Tibial nerve (tissue), 4 donors: Measurements from ENCODE around the gene NPFFR2. TPM values are rescaled to one million over a fixed set of nuclear protein-coding genes. Genes with fewer than 3 reads are reported as not detected.

ENCODE experiments used
- DNase-seq, 2 donors: peaks; one replicate each; pipeline ENCODE4 v3.0.0-alpha.2; 2019; ENCODE audit warnings: low spot score in 2 of 2
- H3K27ac ChIP-seq, 4 donors: fragments of 200-600 bp; sonication (generic) in 3 of 4; one replicate each; pipeline ENCODE4 v1.5.1; 2017 to 2019; ENCODE audit warnings: mild to moderate bottlenecking in 1 of 4
- H3K27me3 ChIP-seq, 2 donors: fragments of 200-600 bp; sonication (generic) in 1 of 2; one replicate each; pipeline versions ENCODE4 v1.5.1 to v1.6.0; 2017 to 2019
- H3K36me3 ChIP-seq, 3 donors: fragments of 200-600 bp; sonication (generic); one replicate each; pipeline ENCODE4 v1.5.1; 2018 to 2019
- H3K4me1 ChIP-seq, 4 donors: fragments of 200-600 bp; sonication (generic) in 3 of 4; one replicate each; pipeline ENCODE4 v1.5.1; 2017 to 2019
- H3K4me3 ChIP-seq, 4 donors: fragments of 200-600 bp; sonication (generic) in 3 of 4; one replicate each; pipeline ENCODE4 v1.5.1; 2017 to 2019; ENCODE audit warnings: mild to moderate bottlenecking in 1 of 4, moderate library complexity in 1 of 4
- H3K9me3 ChIP-seq, 4 donors: fragments of 200-600 bp; sonication (generic) in 3 of 4; one replicate each; pipeline ENCODE4 v1.5.1; 2017 to 2019
- CTCF ChIP-seq, 5 experiments: fragments of 200-600 bp in 3 of 5; fragments of 450-650 bp in 2 of 5; sonication (generic) in 3 of 5; IDR thresholded peaks; one replicate each; pipeline ENCODE4 v1.5.1; 2016 to 2019; ENCODE audit warnings: antibody characterized with exemption in 5 of 5, mild to moderate bottlenecking in 3 of 5, moderate library complexity in 2 of 5
- EP300 ChIP-seq, 2 donors: sonication (generic); formaldehyde crosslinking; IDR thresholded peaks; one replicate each; pipeline ENCODE4 v1.6.1; 2017; ENCODE audit warnings: antibody characterized with exemption in 2 of 2, mild to moderate bottlenecking in 1 of 2
- POLR2A ChIP-seq, 2 donors: fragments of 450-650 bp; IDR thresholded peaks; one replicate each; pipeline ENCODE4 v1.6.1; 2017; ENCODE audit warnings: antibody characterized with exemption in 2 of 2, mild to moderate bottlenecking in 2 of 2, moderate library complexity in 2 of 2
- WGBS, 2 donors: methylation state at CpG; one replicate each; pipeline ENCODE4 v1.1.5; 2018; 5-methylcytosine and 5-hydroxymethylcytosine counted together
- total RNA-seq, 4 donors: library from RNA; depleted of rRNA; stranded (reverse); fragments of >200 nt; gene quantifications; one replicate each; pipeline ENCODE4 v1.1.0, GENCODE V29; 2016

The NPFFR2 gene
- total RNA-seq, 4 donors from 2014 or later = not detected

GRCh38 chr4:72011906-72012305 is 19.9 kb upstream of the NPFFR2 start:
- no peaks in the 10 kb centered on the region for H3K27me3 ChIP-seq
- H3K4me1 ChIP-seq = no peaks in the 10 kb centered on the region
- H3K4me3 ChIP-seq = no peak overlapping the region
- no peaks in the 10 kb centered on the region for H3K9me3 ChIP-seq
- H3K36me3 ChIP-seq = no peaks in the 10 kb centered on the region
- TF ChIP-seq EP300 (IDR thresholded peaks at IDR 0.05) (no peak), CTCF (IDR thresholded peaks at IDR 0.05) (no peak), POLR2A (IDR thresholded peaks at IDR 0.05) (no peak)
- H3K27ac ChIP-seq = no peak overlapping the region
- no peak for DNase-seq

- Histone ChIP-seq H3K4me1 (no peaks in the 10 kb centered on the region), H3K4me3 (no peak overlapping the region), H3K36me3 (no peaks in the 10 kb centered on the region), H3K27me3 (no peaks in the 10 kb centered on the region), H3K27ac (no peak overlapping the region), H3K9me3 (no peaks in the 10 kb centered on the region)
- WGBS, 2 donors = 60 to 73% methylated on average over 3 of the region's 3 CpGs
- DNase-seq = no peak
- TF ChIP-seq CTCF (IDR thresholded peaks at IDR 0.05) = no peak
- TF ChIP-seq EP300 (IDR thresholded peaks at IDR 0.05) = no peak
- no peak for TF ChIP-seq POLR2A (IDR thresholded peaks at IDR 0.05)
Observed at GRCh38 chr4:72016011-72016410, 15.8 kb upstream of the NPFFR2 start.

- 72 to 74% methylated on average over 3 of the region's 3 CpGs for WGBS, 2 donors
Observed at GRCh38 chr4:72019688-72020087, 12.1 kb upstream of the NPFFR2 start.

GRCh38 chr4:72022553-72022952 is 9.2 kb upstream of the NPFFR2 start:
- WGBS, 2 donors = 89 to 98% methylated on average over 1 of the region's 1 CpG
- no peaks in the 10 kb centered on the region for H3K4me1 ChIP-seq
- no peaks in the 10 kb centered on the region for H3K36me3 ChIP-seq
- H3K27me3 ChIP-seq = no peaks in the 10 kb centered on the region
- no peak overlapping the region for H3K4me3 ChIP-seq
- H3K9me3 ChIP-seq = no peaks in the 10 kb centered on the region
- no peak overlapping the region for H3K27ac ChIP-seq
- DNase-seq = no peak
- no peak for TF ChIP-seq POLR2A (IDR thresholded peaks at IDR 0.05)

More at GRCh38 chr4:72019688-72020087, 12.1 kb upstream of the NPFFR2 start:
- no peaks in the 10 kb centered on the region for H3K9me3 ChIP-seq
- no peak overlapping the region for H3K4me3 ChIP-seq
- H3K36me3 ChIP-seq = no peaks in the 10 kb centered on the region
- no peak overlapping the region for H3K27ac ChIP-seq
- DNase-seq = no peak
- H3K27me3 ChIP-seq = no peaks in the 10 kb centered on the region
- H3K4me1 ChIP-seq = no peaks in the 10 kb centered on the region
- no peak for TF ChIP-seq EP300 (IDR thresholded peaks at IDR 0.05)
- TF ChIP-seq CTCF (IDR thresholded peaks at IDR 0.05) = no peak

- Histone ChIP-seq H3K27ac (no peak overlapping the region), H3K36me3 (no peaks in the 10 kb centered on the region), H3K4me1 (no peaks in the 10 kb centered on the region), H3K4me3 (no peak overlapping the region), H3K27me3 (no peaks in the 10 kb centered on the region), H3K9me3 (no peaks in the 10 kb centered on the region)
- DNase-seq = no peak
- TF ChIP-seq CTCF (IDR thresholded peaks at IDR 0.05) (no peak), EP300 (IDR thresholded peaks at IDR 0.05) (no peak), POLR2A (IDR thresholded peaks at IDR 0.05) (no peak)
Observed at GRCh38 chr4:72055566-72055965, 23.8 kb downstream of the NPFFR2 start.

GRCh38 chr4:72063726-72064125 is 31.9 kb downstream of the NPFFR2 start:
- no peaks in the 10 kb centered on the region for H3K27me3 ChIP-seq
- 91 to 94% methylated on average over 2 of the region's 2 CpGs for whole genome bisulfite sequencing, 2 donors
- TF ChIP-seq POLR2A (IDR thresholded peaks at IDR 0.05) (no peak), CTCF (IDR thresholded peaks at IDR 0.05) (no peak), EP300 (IDR thresholded peaks at IDR 0.05) (no peak)
- no peaks in the 10 kb centered on the region for H3K4me1 ChIP-seq
- H3K27ac ChIP-seq = no peak overlapping the region
- no peak for DNase-seq
- no peaks in the 10 kb centered on the region for H3K36me3 ChIP-seq
- no peaks in the 10 kb centered on the region for H3K9me3 ChIP-seq
- no peak overlapping the region for H3K4me3 ChIP-seq
